ENCODE measurements around the gene ATP4B. TPM values are rescaled to one million over a fixed set of nuclear protein-coding genes. Genes with fewer than 3 reads are reported as not detected.
A peak's percentile ranks its signal among the peaks of the same experiment; 100 is the strongest.

The ATP4B gene
- total RNA-seq, 1 experiment from 2014 or later: not detected

DNA sequence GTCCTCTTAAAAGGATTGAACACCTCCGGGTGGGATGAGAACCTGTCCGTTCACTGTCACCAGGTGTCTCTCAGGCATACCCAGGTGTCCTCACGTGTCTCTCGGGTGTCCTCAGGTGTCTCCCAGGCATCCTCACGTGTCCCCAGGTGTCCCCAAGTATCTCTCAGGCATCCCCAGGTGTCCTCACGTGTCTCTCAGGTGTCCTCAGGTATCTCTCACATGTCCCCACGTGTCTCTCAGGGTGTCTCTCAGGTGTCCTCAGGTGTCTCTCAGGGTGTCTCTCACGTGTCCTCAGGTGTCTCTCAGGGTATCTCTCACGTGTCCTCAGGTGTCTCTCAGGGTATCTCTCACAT lies 33.8 kb downstream of the ATP4B start:
- POLR2A ChIA-PET: no interaction called here
- no TSS peak for BruUV-seq (replicated peaks)
- no peak overlapping the region for H3K4me3 ChIP-seq (ENCODE audit: low read depth in 2 of 2, low read length in 2 of 2)
- intact Hi-C loops (cut with micrococcal nuclease; ENCODE audit: unreplicated experiment) (no loop called here), in situ Hi-C loops (cut with HindIII; ENCODE audit: low pct_unique_long_range_greater_than_20kb, low sequenced_read_pairs) (no loop called here)
- TF ChIP-seq, protein P1, sequence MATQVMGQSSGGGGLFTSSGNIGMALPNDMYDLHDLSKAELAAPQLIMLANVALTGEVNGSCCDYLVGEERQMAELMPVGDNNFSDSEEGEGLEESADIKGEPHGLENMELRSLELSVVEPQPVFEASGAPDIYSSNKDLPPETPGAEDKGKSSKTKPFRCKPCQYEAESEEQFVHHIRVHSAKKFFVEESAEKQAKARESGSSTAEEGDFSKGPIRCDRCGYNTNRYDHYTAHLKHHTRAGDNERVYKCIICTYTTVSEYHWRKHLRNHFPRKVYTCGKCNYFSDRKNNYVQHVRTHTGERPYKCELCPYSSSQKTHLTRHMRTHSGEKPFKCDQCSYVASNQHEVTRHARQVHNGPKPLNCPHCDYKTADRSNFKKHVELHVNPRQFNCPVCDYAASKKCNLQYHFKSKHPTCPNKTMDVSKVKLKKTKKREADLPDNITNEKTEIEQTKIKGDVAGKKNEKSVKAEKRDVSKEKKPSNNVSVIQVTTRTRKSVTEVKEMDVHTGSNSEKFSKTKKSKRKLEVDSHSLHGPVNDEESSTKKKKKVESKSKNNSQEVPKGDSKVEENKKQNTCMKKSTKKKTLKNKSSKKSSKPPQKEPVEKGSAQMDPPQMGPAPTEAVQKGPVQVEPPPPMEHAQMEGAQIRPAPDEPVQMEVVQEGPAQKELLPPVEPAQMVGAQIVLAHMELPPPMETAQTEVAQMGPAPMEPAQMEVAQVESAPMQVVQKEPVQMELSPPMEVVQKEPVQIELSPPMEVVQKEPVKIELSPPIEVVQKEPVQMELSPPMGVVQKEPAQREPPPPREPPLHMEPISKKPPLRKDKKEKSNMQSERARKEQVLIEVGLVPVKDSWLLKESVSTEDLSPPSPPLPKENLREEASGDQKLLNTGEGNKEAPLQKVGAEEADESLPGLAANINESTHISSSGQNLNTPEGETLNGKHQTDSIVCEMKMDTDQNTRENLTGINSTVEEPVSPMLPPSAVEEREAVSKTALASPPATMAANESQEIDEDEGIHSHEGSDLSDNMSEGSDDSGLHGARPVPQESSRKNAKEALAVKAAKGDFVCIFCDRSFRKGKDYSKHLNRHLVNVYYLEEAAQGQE (IDR thresholded peaks at IDR 0.05; ENCODE audit: insufficient read depth in 1 of 2, low read depth in 2 of 2, low read length in 1 of 2): no peak
- no peak for TF ChIP-seq TCF7L2 (IDR thresholded peaks at IDR 0.05; ENCODE audit: low read depth, low read length)
- TF ChIP-seq SIN3A (IDR thresholded peaks at IDR 0.05; ENCODE audit: borderline replicate concordance, insufficient read depth, low read depth, low read length): no peak
- TF ChIP-seq POLR2AphosphoS5 (IDR thresholded peaks at IDR 0.05; ENCODE audit: low read depth, low read length): no peak
- TF ChIP-seq, protein P2, sequence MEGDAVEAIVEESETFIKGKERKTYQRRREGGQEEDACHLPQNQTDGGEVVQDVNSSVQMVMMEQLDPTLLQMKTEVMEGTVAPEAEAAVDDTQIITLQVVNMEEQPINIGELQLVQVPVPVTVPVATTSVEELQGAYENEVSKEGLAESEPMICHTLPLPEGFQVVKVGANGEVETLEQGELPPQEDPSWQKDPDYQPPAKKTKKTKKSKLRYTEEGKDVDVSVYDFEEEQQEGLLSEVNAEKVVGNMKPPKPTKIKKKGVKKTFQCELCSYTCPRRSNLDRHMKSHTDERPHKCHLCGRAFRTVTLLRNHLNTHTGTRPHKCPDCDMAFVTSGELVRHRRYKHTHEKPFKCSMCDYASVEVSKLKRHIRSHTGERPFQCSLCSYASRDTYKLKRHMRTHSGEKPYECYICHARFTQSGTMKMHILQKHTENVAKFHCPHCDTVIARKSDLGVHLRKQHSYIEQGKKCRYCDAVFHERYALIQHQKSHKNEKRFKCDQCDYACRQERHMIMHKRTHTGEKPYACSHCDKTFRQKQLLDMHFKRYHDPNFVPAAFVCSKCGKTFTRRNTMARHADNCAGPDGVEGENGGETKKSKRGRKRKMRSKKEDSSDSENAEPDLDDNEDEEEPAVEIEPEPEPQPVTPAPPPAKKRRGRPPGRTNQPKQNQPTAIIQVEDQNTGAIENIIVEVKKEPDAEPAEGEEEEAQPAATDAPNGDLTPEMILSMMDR (IDR thresholded peaks at IDR 0.05): no peak
- DNase-seq (ENCODE audit: low read depth, low spot score) (no peak), ATAC-seq (no peak)
- CTCF ChIA-PET: no interaction called here
- H3K27me3 ChIP-seq (ENCODE audit: control insufficient read depth, insufficient read depth, low read length): no peaks in the 10 kb centered on the region
- H3K9me3 ChIP-seq (ENCODE audit: control insufficient read depth, insufficient read depth, low read depth, low read length): no peaks in the 10 kb centered on the region
- H3K4me1 ChIP-seq (ENCODE audit: control insufficient read depth, insufficient read depth, low read length): peaks cover 3% of the 10 kb centered on the region; the same call in 1 of the 2 replicates
- no peak overlapping the region for H3K27ac ChIP-seq (ENCODE audit: low read length)
- H3K36me3 ChIP-seq (ENCODE audit: control insufficient read depth, insufficient read depth, low read length): no peaks in the 10 kb centered on the region; the same call in 1 of the 2 replicates

DNA sequence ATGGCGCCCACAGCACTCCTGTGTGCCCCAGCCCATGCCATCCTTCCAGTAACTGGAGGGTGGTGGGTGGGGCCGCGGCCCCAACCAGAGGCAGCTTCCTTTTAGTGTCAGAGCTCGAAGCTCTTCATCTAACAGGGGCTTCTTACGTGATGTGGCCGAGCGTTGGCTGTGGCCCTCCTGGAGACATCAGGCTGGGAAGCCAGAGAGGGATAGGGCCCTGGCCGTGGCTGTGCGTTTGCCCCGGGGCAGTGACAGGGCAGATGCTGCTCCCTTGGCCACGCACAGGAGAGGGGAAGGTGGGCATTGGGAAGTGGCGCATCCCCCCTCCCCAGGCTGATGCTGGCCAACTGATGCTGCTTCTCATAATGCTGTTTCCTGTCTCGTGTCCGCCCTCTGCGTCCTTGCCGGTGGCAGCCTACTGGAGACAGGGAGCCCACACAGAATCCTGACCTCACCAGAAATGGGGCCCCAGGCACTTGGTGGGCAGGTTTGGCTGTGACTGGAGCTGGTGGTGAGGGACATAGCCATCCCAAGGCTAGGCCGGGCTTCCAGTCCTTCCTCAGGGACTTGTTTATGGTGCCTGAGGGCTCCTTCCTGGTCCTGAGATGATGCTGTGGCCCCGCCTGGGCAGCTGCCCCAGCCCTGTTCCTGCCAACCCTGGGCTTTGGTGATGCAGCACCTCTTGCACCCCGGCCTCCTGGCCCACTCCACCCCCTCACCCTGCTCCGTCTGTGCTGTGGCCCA lies 34.3 kb downstream of the ATP4B start:
- intact Hi-C loops (cut with micrococcal nuclease; ENCODE audit: unreplicated experiment): no loop called here
- POLR2A ChIA-PET: no interaction called here
- TF ChIP-seq POLR2AphosphoS5 (IDR thresholded peaks at IDR 0.05; ENCODE audit: low read depth, low read length): no peak
- TF ChIP-seq, protein P2 (IDR thresholded peaks at IDR 0.05): no peak
- TF ChIP-seq, protein P1 (IDR thresholded peaks at IDR 0.05; ENCODE audit: insufficient read depth in 1 of 2, low read depth in 2 of 2, low read length in 1 of 2): no peak
- TF ChIP-seq SIN3A (IDR thresholded peaks at IDR 0.05; ENCODE audit: borderline replicate concordance, insufficient read depth, low read depth, low read length): no peak
- no peak for TF ChIP-seq TCF7L2 (IDR thresholded peaks at IDR 0.05; ENCODE audit: low read depth, low read length)
- in situ Hi-C loops (cut with HindIII; ENCODE audit: low pct_unique_long_range_greater_than_20kb, low sequenced_read_pairs): no loop called here
- Histone ChIP-seq H3K27me3 (ENCODE audit: control insufficient read depth, insufficient read depth, low read length) (no peaks in the 10 kb centered on the region), H3K4me3 (ENCODE audit: low read depth in 2 of 2, low read length in 2 of 2) (no peak overlapping the region), H3K27ac (ENCODE audit: low read length) (no peak overlapping the region), H3K9me3 (ENCODE audit: control insufficient read depth, insufficient read depth, low read depth, low read length) (no peaks in the 10 kb centered on the region), H3K36me3 (ENCODE audit: control insufficient read depth, insufficient read depth, low read length) (no peaks in the 10 kb centered on the region; the same call in 1 of the 2 replicates), H3K4me1 (ENCODE audit: control insufficient read depth, insufficient read depth, low read length) (peaks cover 3% of the 10 kb centered on the region; the same call in 1 of the 2 replicates)
- no TSS peak for BruUV-seq (replicated peaks)
- DNase-seq (ENCODE audit: low read depth, low spot score): no peak
- peak; percentile 42; the same call in 1 of the 2 replicates for ATAC-seq
- CTCF ChIA-PET: no interaction called here
